EH (cell line): Measurements from ENCODE around the gene CUL5.

ENCODE experiments used
- DNase-seq: peaks from one replicate; pipeline ENCODE4 v3.0.0-alpha.2; 2015; ENCODE audit warnings: low read depth

Gene CUL5

GRCh38 chr11:108008656-108009496, at the start of gene CUL5:
Gene CUL5 (plus strand): TSS chr11:108008898. CDS start chr11:108009349, 451 bp downstream.
- peak; percentile 90 for DNase-seq

DNA sequence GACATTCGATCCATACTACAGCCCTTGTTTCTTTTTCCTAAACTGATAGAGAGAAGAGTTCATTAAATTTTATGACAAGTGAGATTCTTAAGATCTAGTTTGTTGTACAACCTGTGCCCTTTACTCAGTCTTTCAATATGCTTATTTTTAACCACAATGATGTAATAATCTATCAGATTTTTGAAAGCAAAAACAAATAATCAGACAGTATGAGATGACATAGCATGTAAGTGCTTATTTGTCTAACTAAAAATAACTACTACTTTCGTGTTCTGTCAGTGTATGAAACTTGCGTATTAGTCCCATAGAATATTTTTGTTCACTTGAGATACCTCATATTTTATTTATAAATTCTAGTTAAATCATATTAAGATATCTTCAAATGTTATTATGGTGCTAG, 47.2 kb upstream of the CUL5 start:
- DNase-seq: no peak

DNA sequence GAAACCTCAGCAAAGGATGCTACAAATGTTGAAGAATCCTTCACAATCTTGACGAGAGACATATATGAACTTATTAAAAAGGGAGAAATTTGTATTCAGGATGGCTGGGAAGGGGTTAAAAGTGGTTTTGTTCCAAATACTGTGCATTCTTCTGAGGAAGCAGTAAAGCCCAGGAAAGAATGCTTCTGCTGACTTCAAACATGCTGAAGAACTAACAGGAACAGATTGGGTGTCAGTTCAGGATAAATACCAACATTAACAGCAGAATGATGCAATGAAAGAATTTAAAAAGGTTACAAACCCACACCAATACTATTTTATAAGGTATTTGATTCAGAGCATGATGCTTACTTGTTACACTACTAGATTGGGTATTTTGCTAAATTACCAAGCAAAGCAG, 46.5 kb upstream of the CUL5 start:
- DNase-seq: no peak

- no peak for DNase-seq
Measured at GRCh38 chr11:107963091-107963490, 45.6 kb upstream of the CUL5 start.

DNA sequence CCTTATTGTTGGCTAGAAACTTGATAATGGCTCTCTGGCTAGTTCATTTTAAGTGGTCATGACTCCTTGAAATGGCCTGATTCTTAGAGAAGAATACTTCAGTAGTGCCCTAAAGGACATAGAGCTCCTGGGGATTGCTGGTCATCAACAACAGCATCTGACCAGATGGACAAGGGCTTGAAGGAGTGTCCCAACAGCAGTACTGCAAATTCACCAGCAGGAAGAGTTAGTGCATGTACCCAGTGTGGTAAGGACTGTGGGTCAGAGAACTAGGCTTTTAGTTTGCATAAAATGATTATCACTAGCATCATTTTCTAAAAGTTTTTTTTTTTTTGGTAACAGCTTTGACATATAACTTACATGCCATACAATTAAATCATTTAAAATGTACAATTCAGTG, 39.5 kb upstream of the CUL5 start:
- DNase-seq: no peak

- no peak for DNase-seq
Measured at GRCh38 chr11:107970049-107970448, 38.6 kb upstream of the CUL5 start.

GRCh38 chr11:107973641-107974040, 35.1 kb upstream of the CUL5 start:
- no peak for DNase-seq

GRCh38 chr11:107988397-107989158, 20.1 kb upstream of the CUL5 start:
- DNase-seq: no peak

DNA sequence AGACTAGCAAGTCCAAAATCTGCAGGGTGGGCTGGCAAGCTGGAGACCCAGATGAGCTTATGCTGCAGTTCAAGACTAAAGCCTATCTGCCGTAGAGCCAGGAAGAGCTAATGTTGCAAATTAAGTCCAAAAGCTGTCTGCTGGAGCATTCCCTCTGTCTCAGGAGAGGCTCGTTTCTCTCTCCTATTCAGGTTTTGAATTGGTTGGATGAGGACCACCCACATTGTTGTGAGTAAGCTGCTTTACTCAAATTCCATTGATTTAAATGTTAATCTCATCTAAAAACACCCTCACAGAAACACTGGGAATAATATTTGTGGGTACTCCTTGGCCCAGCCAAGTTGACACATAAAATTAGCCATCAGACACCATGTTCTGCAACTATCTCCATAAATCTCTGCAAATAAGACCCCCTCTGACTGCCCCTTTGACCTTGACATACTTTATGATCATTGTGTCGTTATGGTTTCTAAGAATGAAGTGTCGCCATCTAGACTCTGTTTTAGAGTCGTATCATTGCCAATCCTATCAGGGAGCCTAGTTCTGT, 16.8 kb upstream of the CUL5 start:
- no peak for DNase-seq

GRCh38 chr11:107996006-107996776, 12.5 kb upstream of the CUL5 start:
- no peak for DNase-seq

GRCh38 chr11:107998761-107999160, 9.9 kb upstream of the CUL5 start:
- peak; percentile 15 for DNase-seq

DNA sequence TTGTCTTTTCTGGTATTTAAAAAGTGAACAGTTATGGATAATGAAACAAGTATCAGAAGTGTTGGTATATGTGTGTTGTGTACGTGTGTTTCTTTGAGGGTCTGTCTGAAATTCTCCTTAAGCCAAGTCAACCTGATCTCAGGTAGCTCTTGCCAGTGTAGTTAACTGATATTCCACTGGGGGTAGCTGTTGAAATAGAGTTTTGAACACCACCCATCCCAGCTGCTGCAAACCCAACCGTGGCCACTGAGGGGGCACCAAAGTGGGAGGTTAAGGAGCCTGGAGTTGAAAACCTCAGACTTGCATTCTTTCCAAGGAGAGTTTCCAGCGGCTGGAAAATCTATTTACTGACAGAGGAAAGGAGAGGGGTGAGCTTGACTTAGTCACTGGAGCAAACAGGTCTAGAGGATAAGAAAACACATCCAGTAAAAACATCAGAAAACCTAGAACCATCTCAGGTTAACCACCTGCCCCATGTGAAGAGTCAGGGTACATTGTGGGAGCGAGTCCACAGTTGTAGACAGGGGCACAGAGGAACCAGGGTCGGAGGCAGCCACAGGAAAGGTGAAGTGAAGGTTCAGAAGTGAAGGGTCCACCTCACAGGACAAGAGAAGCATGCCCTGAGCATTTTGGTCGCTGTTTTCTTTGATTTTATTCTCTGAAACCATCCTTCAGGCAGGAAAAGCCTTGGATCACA, 8.8 kb upstream of the CUL5 start:
- peak; percentile 26 for DNase-seq

DNA sequence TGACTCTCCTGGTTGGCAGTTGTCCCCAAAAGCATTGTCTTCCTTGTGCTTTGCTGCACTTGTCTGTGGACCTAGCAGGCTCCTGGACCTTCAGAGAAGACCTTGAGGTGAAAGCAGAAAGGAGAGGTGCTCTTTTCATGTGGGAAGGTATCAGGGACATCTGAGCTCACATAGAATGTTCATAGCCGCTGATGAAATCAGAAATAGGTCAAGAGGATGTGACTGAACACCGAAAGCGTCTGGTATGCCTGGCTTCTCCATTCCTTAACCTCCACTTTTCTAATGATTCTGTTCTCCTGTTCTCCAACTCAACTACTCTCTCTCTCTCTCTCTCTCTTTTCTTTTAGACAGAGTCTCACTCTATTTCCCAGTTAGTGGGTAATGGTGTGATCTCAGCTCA, 6.2 kb upstream of the CUL5 start:
- DNase-seq: no peak

DNA sequence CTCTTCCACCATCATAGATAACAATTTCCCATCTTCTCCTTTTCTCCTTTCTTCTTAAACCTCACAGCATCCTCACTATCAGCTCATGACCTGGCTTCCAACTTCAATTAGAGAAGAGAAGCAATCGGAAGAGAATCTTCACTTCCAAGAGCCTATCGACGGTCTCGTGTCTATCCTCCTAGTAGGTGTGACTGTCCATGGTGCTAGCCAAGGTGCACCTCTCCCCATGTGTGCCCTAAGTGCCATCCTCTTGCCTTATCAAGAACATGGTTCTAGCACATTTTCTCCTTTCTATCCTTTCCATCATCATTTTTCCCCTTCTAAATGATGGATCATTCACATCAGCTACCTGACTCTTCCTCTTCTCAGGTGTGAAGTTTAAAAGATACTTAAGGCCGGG, 5.1 kb upstream of the CUL5 start:
- DNase-seq: no peak

GRCh38 chr11:108007819-108008218, 879 bp upstream of the CUL5 start:
- no peak for DNase-seq

DNA sequence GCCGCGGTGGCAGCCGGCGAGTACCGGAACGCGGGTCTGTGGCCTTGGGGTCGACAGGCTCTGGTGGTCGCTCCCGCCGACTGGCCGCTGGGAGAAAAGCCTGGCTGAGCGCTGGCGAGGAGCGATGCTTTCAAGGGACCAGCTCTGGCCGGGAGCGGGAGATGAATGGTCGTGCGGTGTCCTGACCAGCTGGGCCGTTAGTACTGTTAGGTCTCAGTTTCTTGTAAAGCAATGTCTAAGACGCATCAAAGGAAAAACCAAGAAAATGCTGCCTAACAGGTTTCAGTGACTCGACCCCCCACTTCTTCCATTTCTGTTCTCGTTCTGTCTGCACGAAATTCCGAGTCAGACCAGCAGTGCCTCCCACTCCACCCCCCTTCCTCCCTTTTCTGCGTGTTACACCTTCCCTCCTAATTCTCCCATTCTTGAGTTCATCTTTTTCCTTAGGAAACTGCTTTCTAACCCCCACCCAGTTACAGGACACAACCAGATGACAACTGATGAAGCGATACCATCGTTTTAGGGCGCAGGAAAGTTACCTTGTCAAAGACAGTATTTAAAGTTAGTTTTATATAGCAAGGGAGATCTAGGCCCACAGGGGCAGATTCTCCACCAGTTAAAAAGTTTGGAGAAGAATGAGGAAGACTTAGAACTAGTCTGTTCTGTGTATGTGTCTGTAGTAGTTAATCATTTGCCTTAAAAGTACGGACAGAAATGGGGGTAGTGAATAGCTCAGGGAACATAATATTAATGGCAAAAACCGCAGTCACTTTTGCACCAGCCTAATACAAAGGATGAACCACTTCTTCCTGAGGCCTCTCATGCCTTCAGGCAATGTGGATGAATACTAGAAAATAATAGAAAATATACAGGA, 1.0 kb downstream of the CUL5 start:
- peak; percentile 33 for DNase-seq

DNA sequence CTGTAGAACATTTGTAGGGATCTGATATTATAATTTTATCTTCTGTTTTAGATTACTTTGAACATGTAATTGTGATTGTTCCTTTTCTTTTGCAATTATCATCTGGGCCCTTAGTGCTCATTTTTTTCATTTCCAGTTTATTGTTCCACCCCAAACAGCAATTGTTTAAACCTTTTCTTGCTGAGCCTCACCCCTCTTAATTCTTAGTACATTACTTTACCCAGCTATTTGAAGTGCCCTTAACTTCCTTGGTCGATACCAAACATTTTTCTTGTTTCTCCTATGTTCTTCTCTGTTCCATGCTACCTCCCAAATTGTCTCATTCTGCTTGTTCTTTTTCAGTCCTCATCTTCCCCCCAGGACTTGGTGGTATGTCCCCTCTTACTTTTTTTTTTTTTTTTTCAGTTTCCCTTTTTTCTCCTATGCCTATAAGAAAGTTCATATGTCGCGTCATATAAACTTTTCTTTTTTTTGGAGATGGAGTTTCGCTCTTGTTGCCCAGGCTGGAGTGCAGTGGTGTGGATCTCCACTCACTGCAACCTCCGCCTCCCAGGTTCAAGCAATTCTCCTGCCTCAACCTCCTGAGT, 3.5 kb downstream of the CUL5 start:
- DNase-seq: no peak

- no peak for DNase-seq
Measured at GRCh38 chr11:108016647-108017046, 7.9 kb downstream of the CUL5 start.

GRCh38 chr11:108018708-108019107, 10.0 kb downstream of the CUL5 start:
- DNase-seq: no peak

- peak; percentile 43 for DNase-seq
Measured at GRCh38 chr11:108019870-108020540, 11.3 kb downstream of the CUL5 start.
